Activated CD4-positive, alpha-beta T cell treated with anti-CD3 and anti-CD28 coated beads, Interleukin-10, Interleukin-2, amounts not matched to agents 100 ng/mL and 50 ng/mL, durations not matched to agents 16 hours and 8 hours (primary cell): ENCODE measurements around the gene UCN2.

Experiments
- DNase-seq: peaks from one replicate; pipeline ENCODE4 v3.0.0-alpha.2; 2020

UCN2 gene, protein sequence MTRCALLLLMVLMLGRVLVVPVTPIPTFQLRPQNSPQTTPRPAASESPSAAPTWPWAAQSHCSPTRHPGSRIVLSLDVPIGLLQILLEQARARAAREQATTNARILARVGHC

DNA sequence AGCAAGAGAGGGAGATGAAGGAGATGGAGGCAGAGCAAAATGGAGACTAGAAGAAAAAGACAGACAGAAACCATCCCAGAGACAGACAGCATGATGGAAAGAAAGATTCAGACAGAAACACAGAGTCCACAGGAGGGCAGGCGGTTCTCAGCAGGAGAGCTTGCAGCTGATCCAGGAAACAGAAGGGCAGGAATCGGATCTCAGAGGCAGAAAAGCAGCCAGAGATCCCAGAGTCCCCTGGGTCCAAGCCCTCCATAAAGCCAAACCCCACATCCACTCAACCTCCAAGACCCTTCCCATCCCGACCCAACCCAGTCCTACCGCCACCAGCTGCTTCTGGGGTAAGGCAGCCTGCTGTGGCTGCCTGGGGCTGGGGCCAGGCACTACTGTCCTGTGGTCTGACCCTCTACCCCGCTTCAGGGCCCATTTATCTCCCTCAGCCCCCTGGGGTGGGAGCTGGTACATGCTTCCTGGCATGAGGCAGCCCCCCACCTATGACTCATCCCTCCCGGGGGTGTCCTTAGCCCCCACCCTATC lies at the start of gene UCN2:
UCN2 (minus strand) TSS at position 400 of the 537 bp plus-strand sequence. CDS start 657 bp downstream, outside the sequence.
- DNase-seq: no peak

DNA sequence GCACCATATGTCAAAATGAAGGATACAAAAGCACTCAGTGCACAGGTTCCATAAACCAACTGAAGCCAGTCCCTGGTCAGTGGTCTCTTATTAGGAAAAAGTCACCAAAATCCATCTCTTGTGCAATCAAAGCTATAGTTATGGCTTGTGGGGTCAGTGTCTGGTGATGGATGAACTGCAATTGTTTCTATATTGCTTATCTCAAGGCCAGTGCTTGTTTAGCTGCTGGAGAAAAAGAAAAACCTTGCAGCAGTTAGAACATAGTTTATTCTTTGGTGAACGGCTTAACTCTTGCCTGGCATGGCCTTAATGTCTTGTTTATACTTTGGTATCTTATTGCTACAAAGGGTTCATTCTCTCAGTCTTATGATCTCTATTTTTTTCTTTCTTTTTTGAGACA lies 48.7 kb upstream of the UCN2 start:
- DNase-seq: no peak

DNA sequence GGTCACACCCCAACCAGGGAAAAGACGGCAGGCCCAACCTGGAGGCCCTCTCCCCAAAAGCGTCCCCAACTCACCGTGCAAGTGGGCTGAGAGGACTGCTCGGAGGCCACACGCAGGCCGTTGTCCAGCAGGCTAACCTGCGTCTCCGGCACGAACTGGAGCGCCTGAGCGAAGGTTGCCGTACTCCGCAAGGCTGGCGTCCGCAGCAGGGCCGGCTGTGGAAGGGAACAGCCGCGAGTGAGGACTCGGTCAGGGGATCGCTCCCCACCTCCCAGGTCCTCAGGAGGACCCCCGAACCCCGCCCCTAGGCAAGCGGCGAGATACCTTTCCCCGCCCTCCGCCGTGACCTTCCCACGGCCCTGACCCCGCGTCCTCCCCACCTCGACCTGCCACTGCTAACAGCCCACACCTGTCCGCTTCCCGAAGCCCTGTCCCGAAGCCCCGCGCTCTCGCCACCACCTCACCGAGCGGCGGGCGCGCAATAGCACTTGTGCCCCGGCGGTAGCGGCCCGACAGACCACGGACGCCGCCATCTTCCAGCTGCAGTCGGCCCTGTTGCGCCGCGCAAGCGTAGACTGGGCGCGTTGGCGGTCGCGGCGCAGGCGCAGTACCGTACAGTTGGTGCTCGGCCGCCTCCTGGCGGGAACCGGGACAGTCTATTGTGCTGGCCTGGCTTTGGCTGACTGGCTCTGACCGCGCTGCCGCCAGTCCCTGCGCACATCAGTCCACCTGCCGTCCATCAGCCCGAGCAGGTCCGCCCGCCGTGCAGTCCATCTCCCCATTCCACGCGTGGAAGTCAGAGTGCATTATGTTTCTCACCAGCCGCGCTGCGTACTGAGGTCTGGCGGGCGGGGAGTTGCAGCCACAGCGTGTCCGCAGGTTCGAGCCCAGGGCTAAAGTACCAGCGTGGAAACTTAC lies 45.8 kb upstream of the UCN2 start, which contains the start of gene UQCRC1:
UQCRC1 (minus strand) TSS at position 559 of the 918 bp plus-strand sequence; CDS start at position 533, 26 bp downstream.
- DNase-seq: peak; percentile 96

DNA sequence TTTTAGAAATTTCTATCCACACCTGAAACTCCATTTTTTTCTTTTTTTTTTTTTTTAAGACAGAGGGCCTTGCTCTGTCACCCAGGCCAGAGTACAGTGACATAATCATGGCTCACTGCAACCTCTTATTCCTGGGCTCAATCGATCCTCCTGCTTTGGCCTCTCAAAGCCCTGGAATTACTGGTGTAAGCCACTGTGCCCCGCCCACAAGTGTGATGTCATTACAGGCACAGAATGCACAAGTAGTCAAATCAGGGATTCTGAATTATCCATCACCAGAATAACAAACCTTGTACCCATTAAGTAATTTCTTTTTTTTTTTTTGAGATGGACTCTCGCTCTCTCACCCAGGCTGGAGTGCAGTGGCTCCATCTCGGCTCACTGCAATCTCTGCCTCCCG lies 43.9 kb upstream of the UCN2 start:
- peak; percentile 27 for DNase-seq

DNA sequence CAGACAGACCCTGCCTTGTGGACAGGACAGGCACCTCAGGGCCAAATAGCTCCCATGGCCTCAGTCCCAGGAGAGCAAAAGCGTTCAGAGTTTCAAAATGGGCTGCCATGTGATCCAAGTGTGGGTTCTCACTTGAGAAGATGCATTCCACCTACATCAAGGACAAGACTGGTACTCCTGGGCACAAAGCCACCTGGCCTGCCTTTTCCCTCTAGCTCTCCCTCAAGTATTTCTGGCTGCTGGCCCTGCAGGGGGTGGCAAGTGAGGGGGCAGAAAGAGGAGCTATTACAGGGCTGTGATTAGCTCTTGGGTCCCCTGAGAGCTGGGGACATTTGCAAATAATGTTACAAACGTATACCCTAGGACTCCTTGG lies 38.0 kb upstream of the UCN2 start:
- DNase-seq: no peak

DNA sequence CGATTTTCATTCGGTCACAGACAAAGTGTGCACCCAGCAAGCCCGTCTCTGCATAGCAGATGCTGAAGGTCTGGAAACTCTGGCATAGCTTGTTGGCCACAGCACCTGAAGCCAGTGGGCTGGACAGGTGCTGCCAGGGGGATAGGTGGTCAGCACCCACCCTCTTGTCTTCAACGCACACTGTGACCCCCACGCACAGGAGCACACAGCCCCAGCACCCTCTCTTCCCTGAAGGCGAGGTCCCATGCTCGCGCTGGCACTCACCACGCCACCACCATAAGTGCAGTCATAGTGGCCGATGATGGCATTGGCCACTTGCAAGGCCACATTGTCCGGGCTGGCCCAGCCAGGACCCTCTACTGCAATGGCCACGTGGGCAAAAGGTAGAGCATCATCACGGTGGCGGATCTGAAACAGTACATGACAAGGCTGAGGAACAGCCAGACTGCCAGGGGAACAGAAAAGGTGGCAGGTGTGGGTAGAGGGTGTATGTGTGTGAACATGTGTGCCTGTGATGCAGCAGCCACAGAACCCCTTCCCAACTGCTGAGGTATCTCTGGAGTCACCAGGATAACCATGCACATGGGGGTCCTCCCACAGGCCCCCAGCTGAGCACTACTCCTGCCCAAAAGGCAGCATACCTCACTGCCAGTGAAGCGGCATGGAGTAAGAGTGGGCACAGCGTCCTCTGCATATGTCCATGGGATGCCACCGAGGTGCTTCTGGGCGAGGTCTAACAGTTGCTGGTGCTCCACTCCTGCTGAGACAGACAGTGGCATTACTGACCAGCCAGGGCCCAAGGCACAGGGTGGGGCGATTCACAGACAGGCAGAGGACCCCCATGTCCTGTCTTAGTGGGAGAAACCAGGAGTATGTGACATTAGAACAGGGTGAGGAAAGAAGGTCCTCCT lies 37.4 kb upstream of the UCN2 start:
- no peak for DNase-seq

DNA sequence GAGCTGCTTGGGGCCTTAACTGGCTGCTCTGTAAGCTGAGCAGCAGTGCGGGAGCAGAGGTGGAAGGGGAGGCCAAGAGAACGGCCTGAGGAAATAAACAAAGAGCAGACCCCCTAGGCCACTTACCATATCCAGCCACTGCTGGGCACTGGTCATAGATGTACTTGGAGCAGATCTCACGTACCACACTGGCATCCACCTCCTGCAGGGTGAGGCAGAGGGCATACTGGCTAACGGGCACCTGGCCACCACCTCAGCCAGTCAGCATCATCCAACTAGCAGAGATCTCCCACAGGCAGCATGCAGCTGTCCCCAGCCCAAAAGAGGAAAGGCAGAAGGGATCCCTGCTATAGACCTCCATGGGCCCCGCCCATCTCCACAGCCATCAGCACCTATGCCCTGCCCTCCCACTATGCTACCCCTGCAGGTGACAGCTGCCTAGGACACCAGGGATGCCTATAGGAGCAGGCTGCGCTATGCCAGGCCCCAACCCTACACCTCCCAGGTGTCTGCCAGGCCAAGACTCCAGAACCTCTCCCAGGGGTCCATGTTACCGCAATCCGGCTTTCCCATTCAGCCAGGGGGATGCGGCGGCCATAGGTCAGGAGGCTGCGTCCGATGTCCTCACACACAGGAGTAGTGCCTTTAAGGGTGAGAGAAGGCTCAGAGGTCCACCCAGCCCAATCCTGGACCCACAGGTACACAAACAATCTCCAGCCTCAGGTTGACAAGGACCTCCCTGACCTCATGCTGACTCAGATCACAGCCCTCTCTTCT lies 36.1 kb upstream of the UCN2 start:
- DNase-seq: no peak

DNA sequence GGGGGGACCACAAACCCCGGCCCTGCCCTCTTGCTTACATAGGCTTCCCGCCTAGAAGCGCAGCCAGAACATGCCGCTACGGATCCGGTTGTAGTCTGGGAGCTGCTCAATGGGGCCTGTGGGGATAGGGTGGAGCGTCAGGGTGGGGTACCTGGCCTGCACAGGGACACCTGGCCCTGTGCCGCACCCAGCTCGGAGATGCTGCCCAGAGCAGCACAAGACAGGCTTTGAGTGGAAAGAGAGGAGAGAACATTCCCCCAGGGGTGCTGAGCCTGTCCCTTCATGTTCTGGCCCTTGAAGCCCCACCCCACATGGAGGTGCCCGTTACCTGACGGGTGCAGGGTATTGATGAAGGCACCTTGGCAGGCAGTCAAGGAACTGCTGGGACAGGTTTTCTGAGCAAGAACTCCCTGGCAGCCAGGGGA lies 35.5 kb upstream of the UCN2 start:
- no peak for DNase-seq

DNA sequence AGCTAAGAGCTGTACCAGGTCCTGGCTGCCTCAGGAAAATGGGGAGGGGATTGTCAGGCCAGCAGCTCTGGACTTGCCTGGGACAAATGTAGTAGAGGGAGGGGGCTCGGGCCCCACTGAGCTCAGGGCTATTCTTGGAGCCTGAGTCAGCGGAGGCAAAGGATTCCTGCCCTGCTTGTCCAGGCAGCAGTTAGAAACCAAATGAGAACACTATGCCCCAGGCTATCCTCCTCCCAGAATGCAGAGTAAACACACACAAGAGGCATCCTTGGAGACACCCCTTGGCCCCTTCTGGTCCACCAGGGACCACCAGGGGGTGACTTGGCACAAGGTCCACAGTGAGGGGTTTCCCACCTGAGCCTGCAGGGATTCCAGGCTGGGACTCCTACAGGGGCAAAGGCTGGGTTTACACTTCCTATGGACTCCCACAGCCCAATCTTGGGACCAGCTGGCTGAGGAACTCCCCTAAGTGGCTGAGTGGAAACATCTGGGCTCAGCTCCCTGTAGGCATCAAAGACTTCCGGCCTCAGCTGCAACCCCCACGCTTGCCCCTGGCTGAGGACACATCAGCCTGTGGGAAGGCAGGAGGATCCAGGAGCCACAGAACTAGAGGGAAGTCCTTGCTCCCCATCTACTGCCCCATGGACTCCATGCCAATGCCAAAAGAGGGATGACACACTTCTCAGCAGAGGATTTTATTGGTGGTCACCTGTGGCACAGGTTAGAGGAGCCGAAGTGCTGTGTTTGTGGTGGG lies 34.9 kb upstream of the UCN2 start:
- no peak for DNase-seq

DNA sequence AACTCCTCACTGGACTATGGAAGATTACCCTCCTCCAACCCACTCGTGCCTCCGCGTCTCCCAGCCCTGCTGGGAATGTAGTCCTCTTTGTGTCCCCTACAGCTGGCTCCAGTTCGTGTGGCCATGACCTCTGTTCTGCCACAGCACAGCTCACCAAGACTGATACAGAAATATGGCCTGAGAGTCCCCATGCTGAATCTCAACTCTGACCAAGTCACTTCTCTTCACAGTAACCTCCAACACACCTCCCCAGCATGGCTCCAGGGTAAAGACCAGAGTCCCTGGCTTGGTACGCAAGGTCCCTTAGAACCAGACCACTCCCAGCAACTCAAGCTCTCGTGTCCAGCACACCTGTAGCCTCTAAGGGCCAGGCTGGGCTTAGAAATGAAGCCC lies 33.8 kb upstream of the UCN2 start:
- DNase-seq: no peak

DNA sequence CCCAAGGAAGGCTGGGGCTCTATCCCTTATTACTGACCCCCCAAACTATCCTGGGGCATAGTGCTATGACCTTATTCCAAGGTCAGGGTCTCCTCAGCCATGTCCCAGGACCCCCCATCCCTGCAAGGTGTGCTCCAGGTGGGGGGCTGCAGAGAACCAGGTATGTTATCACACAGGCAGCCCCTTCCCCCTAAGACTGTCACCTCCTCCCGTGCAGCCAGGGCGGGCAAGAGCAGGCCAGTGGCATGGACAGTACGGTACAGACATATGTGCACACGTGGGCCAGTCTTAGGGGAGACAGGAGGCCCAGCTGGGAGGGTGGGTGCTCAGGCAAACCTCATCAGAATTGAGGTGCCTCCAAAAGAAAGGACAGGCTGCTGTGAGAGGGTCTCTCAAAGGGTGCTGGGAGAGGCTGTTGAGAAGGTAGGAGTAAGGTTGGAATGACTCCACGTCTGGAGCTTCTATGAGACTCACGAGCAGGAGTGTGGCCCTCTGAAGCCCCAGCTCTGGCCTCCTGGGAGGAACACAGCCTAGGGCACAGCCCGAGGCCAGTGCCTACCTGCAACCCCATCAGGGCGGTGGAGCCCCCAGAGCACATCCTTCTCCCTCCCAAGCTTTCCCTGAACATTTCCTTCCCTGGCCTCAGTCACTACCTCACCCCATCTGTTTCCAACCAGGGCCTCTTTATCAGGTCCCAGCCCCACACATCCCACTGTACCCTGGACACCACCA lies 33.3 kb upstream of the UCN2 start:
- DNase-seq: no peak

DNA sequence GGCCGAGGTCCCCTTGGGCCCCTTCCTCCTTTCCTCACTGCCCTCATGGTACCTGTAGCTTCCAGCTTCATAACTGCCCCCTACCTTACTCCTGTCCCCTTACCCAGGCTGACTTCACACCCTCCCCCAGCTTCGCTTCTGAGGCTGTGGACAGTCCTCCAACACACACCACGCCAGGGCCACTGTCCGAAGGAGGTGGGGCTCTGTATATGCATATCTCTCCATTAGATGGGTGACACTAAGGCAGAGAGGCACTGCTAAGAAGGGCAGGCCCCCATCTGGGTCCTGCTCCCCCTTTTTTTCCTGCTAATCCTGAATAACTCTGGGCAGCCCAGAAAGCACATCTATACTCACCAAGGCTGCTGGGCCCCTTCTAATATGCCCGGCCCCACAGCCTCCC lies 32.6 kb upstream of the UCN2 start:
- no peak for DNase-seq

DNA sequence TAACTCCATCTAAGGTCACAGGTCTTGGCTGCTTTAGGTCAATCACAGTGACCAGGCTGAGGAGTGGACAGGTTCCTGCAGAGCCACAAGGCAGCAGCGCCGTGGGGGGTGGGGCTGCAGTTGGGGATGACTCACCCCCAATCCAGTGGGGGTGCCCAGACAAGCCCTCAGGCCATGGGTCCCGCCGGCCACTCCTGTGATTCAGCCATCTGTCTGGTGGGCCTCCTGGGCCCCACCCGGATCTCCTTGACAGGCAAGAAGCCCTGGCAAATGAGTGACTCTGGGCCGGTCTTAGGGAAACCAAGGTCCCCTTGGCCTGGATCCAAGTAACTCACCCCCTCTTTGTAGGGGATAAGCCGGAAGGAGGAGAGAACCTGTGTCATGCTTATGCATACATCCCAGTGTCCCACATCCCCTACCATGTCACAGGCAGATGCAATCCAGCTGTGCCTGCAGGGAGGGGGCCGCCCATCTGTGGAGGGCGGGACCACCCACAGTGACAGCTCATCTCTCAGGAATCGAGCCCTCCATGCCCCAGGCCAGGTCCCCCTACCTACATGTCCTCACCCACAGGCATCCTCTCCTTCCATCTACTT lies 32.0 kb upstream of the UCN2 start:
- DNase-seq: no peak

DNA sequence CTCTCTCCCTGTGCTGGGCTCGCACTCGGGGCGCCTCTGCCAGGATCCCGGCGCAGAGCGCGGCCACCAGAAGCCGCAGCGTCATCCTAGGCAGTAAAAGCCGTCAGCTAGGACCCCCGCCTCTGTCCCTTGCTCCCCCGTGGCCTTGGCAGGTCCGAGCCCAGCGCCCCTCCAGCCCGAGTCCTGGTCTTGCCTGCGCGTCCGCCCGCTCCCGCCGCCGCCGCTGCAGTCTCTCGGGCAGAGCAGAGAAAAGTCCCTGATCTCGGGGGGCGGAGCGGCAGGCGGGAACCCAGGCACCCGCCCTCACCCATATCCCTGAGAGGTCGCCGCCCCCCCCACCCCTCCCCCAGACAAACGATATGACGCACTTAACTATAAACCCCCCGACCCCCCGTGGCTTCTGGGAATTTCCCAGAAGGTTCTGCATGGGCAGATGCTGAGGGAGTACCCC lies 31.5 kb upstream of the UCN2 start, which contains the start of gene COL7A1:
COL7A1 (minus strand) TSS at position 255 of the 451 bp plus-strand sequence; CDS start at position 85, 170 bp downstream.
- no peak for DNase-seq

DNA sequence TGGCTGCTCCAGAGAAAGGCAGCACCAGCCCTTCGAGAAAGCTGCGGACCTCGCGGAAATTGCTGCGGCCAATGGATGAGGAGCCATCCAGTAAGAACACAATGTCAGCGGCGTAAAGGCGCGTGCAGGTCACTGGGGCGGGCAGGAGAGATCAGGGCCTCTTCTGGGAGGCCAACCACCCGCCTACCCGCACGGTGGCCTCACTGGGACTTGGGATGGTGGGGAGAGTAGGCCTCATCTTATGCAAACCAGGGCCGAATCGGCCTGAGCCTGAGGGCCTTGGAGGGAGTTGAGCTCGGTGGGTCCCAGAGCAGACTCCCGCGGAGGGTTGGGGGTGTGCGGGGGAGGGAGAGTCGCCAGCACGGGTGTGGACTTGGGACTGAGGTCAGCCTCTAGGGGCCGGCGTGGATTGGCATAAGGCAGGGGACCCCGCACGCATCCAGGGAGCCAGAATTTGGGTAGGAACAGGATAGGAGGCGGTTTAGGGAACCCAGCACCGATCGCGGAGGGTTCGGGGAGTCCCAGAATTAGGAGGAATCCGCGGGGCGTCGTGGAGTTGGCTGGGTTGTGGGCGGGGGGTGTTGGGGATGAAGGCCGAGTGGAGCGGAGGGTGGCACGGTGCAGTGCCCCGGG lies 31.0 kb upstream of the UCN2 start:
- DNase-seq: no peak

DNA sequence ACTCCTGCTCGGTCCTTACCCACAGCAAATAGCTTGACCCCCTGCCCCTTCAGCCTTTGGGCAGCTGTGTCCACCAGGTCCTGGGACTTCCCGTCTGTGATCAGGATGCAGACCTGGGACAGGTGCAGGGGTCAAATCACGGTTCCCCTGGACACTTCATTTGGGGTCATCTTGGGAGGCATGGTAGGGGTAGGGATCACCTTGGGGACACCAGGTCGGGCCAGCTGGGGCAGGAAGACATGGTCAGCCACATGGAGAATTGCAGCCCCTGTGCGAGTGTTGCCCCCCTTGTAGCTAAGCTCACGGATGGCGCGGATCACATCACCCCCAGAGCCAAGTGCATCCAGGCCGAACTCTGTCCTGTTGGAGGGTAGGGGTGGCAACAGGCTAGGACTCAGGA lies 29.8 kb upstream of the UCN2 start:
- DNase-seq: no peak

DNA sequence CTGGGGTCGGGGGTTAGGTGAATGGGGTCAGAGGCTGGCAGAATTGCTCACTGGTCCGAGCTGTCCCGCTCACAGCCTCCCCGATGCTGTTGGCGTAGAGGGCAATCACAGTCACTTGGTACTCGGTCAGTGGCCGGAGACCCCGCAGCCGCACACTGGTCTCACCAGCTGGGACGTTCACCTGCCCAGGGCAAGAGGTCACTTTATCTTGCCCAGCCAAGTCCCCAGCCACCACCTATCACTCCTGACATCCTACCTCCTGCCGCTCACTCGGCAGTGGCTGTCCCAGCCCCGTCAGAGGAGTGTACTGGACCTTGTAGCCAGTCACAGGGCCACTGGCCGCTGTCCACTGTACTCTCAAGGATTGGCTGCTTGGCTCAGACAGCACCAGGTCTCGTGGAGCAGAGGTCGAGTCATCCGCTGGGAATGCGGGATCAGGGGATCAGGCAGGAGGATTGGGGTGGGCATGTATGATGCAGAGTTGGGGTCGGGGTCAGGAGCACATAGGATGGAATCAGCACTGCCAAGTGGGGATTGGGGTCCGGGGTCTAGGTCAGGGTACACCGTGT lies 29.0 kb upstream of the UCN2 start:
- DNase-seq: no peak

DNA sequence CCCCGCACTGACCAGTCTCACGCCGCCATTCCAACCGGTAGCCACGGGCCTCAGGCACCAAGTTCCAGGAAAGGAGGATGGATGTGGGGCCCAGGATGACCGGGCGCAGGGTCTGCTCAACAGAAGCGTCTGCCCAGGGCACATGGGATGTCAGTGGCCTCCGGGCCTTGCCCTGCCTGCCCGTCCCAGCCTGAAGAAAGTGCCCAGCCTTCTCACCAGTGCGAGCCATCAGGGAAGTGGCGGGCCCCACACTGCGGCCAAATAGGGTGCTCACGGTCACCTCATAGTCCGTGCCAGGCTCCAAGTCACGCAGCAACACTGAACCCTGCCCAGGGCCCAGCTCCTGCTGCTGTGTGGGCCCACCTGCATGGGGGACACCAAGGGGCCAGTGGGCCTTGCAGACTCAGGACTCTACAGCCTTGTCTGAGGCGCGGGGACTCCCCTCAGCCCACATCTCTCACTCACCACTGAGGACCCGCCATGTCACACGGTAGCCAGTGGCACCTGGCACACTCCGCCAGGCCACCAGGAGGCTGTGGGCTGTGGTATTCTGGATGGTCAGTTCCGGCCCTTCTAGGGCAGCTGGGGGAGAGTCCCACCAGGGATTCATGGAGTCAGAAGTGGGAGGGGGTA lies 28.4 kb upstream of the UCN2 start:
- no peak for DNase-seq

DNA sequence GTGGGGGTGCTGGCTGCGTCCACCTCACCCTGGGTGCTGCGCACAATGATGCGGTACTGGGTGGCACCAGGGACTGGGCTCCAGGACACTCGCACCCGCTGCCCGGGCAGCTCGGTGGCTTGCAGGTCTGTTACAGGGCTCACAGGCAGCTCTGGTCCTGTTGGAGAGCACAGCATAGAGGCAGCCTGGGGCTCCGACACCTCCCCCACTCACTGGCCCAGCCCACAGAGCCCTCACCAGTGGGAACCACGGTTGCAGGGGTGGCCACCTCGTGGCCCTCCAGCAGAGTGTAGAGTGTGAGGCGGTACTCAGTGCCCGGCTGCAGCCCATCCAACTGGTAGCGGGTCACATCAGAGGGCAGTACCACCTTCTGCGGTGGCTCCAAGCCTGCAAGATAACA lies 27.9 kb upstream of the UCN2 start:
- DNase-seq: no peak
